Activated CD4-positive, alpha-beta T cell treated with anti-CD3 and anti-CD28 coated beads, Interleukin-2, amount 50 U/mL, for 4 hours (primary cell): ENCODE measurements around the gene VWA8.
"Not testable (repeated sequence)": the region's sequence is repeated elsewhere in the genome, so short reads cannot be mapped to it uniquely, and the experiment has no call there.

ENCODE experiments used
- DNase-seq, 2 experiments: peaks; one replicate each; pipeline ENCODE4 v3.0.0-alpha.2; 2020

VWA8 gene

DNA sequence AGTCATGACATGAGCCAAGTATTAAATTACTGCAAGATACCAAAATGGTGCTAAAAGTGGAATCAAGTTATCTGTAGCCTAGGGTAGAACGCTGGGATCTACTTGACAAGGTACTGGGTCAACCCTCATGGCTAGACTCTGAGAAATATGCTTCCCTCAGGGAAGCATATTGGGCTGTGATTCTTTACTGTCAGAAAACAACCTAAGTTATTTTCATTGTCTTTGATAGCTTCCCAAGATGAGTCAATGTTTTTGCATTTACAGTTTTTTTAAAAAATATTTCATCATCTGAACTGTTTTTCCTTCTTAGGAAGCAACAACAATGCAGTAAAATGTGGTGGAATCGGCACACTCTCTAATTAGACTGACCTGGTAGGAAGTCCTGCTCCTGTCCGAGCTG is 285.6 kb downstream of the VWA8 start:
- no peak for DNase-seq

DNA sequence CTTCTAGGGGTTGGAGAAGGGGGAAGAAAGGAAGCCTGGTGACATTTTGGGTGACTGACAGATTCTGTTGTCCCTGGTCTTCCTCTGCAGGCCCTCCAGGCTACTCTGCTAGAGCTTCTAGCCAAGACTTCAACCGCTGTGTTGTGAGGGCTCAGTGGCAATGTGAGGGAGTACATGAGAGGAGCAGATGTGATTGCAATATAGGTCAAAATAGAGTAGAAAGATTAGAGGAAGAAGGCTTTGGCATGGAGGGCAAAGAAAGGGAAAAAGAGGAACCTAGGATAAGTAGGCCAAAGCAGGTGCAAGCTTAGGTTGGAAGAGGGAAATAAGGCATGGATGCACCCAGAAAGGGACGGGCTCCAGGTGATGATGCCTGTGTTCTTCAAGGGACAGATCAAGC is 286.7 kb downstream of the VWA8 start:
- DNase-seq = no peak

DNA sequence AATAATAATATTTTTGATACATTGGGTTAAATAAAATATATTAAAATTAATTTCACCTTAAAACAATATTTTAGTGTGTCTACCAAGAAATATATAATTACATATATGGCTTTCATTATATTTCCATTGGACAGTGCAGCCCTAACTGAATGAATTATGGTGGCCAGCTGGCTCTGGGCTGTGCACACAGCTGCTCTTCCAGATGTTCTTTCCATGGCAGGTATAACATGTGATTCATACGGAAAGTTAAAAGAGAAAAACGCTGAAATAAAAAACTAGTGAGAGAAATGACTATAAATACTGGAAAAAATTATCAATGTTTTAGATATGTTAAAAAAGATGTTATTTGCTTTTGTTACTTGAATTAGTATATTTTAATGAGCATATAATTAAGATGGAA is 287.3 kb downstream of the VWA8 start:
- DNase-seq = no peak

DNA sequence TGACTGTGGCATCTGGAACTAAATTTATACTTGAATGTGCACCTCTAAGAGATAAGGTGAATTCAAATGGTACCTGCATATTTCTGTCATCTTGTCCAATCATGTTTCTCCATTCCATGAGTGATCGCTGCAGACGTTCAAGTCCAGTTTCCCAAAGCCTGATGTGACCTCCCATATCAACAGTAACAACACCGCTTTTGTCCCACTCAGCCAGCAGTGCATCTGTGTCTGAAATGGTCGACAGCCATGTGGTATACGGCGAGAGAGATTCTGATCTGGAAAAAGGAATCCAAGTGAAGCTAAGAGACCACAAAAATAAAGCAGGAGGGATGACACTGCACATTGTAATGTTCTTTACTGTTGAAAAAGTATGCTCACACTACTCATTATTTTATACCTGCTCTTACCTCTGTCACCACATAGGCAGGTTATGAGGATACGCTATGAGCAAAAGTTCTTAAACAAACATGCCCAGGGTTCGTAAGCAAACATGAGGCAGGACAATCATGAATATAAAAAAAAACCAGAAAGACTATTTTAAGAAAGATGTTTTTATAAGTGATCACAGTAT is 290.0 kb downstream of the VWA8 start:
- DNase-seq = no peak

DNA sequence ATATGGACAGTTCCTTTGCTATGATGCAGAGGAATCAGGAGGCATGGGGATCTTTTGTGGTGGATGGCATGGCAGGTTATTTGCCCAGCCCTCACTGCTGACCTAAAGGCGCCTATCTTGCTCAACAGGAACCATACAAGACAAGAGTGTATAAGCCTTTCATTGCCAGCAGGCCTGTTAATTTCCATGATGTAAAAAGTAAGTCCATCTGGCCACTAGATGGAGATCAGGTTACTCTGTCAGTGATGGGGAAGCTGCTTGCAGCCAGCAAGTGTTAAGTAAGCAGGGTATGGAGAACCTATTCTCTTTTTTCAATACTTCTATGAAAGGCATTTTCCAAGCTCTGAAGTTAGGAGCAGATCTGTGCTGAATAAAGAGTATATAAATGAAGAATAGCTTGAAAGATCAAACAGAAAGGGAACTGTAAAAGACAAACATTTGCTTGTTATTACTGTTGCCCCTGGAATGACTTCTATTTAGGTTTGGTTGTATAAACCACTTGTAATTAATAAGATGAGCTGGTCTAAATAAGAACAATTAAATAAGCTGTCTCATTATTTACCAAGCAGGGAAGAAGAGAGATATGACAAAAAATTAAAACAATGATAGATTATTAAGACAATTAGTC is 292.7 kb downstream of the VWA8 start:
- DNase-seq = no peak

DNA sequence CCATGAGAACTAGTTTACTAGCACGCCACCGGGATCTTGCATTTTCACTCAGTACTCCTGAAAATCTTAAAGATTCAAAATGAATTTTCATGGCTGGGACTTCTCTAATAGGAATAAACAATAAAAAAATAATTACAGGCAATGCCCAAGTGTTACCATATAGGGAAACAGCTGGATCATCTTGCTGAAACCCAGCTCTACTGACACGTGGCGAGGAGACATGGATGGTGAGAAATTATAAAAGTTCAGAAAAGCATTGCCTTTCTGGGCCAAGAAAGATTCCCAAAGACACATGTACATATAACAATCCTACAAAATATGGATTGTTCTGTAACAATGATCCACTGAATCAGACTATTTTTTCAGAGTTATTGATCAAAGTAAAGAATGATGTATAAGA is 294.3 kb downstream of the VWA8 start:
- no peak for DNase-seq

DNA sequence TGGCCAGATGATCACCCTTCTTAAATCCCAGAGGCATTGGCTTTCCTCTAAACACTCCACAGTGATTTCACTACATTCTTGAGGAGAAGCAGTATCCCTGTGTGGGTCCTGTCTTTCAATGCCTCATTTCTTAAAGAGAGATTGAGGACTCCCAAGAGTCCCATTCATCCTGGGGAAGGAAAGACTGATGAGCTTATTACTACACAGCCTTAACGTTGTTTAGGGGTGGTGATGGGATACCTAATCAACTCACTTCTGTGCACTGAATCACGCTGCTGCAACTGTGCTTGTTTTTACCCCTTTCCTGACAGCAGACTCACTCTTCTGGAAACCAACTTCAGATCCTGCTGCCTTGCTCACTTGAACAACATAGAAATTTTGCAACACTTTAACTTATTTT is 300.5 kb downstream of the VWA8 start:
- DNase-seq = no peak

DNA sequence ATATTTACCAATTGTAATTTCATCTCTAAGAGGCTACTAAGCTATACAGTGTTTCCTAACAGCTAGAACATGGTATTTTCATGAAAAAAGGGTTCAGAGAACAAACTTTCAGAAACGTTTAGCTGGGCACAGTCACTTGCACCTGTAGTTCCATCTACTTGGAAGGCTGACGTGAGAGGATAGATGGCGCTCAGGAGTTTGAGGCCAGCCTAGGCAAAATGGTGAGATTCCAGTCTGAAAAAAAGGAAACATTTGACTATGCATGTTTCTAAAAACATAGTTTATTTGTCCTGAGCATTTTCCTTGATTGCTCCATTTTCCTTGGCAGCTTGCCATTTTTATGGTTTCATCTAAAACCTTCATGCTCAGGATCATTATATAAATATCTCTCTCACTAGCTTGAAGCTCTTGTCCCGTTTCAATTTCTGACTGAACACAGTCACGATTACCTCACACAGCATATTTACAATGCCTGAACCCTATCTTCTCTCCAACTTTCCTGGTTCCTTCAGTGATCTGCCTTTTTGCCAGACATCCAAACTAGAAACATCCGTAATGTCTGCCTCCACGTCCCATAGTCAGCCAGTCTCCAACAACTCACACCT is 302.8 kb downstream of the VWA8 start:
- DNase-seq = no peak

DNA sequence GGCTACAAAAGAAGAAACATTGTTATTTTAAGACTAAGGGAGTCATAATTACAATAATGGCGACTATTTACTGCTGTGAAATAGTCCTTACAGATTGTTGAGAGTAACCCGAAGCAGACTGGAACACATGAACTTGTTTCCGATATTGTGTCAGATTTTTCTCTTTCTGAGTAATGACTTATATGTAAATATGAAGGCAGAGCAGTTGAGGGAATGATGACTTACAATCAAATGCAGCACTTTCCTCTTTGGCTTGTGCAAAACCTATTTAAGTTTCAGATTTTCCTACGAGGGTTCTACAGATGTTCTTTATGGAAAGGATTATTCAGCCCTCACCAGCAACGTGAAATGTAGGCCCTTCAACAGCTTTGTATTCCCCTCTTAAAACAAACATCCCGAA is 304.9 kb downstream of the VWA8 start:
- DNase-seq = no peak

DNA sequence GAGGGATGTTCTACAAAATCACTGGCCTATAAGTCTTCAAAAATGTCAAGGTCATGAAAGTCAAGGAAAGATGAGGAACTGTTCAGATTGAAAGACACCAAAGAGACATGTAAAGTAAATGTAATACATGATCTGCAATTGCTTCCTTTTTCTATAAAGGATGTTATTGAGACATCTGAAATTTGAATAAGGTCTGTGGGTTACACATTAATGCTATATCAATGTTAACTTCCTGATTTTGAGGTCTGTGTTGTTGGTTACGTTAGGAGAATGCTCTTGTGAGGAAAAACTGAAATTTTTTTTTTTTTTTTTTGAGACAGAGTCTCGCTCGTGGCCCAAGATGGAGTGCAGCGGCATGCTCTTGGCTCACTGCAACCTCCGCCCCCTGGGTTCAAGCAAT is 306.1 kb downstream of the VWA8 start:
- no peak for DNase-seq

DNA sequence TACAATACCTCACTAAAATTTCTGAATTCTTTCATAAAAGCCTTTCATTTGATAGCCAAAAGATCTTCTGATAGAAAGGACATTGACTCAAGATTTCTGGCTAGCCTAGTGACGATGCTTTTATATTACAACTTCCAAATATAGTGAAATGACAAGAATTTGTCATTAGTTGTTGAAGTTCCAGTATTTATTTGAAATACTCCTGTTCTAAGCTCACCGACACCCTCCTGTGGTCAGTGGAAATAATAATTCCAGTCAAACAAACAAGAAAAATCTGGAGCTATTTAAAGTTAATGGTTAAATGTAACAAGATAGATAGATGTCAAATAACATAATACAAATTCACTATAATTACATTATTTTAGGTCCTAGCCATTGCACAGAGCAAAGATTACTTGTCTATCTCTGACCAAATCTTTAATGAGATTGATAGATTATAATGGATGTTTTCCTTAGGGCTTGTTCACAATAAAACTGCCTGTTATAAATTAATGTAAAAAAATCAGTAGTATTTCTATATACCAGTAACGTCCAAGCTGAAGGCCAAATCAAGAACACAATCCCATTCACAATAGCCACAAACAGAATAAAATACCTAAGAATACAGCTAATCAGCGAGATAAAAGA is 308.1 kb downstream of the VWA8 start:
- DNase-seq = peak; percentile 36 to 39

DNA sequence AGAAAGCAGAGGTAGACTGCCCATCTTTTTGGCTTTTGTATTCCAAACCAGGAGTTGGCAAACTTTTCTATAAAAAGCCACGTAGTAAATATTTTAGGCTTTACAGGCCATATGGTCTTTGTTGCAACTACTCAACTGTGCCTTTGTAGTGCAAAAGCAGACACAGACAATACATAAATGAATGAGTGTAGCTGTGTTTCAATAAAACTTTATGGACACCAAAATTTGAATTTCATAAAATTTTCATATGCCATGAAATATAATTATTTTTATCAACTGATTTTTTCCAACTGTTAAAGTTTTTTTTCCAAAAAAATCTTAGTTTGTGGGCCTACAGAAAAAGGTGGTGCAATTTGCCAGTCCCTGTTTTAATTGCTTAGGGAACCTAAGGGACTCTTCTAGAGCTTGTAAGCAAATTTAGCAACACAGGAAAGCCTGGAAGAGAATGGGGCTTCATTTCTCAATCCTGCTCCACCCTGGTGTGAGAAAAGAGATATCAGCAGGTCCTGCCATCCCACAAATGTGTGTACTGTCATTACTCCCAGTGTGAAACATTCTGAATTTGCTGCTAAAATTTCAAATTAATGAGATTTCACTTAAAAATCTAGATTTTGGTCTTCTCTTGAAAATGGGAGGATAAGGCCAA is 309.4 kb downstream of the VWA8 start:
- no peak for DNase-seq

DNA sequence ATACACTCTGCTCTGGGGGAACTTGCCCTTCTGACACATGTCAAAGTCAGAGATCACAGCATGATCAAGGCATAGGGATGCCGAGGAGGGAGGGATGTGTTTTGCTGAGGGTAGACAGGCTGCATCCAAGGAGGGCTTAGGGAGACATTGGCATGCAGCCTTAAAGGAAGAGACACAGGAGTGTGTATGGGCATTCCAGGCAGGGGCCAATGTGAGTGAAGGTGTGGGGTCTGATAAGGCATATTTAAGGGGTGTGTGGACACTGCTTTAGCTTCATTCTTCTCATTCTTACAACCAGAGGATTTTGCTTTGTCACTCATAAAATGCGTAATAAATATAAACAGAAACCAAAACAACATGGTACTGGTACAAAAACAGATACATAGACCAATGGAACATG is 310.2 kb downstream of the VWA8 start:
- no peak for DNase-seq

DNA sequence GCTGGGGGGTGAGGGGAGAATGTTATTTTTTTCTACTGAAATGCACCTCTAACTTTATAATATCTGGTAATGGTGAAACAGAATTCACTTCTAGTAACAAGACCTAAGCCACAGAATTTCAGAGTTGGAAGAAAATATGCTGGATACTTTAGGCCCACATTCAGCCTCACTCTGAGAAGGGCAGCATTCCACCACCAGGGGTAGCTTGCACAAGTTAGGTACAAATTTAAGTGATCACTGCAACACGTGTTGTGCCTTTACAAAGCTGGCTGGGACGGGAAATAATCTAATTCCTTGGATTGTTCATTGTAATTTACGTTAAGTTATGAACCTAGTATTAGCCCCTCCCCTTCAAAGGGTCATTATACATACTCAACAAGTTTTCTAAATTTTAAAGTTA is 311.2 kb downstream of the VWA8 start:
- no peak for DNase-seq

DNA sequence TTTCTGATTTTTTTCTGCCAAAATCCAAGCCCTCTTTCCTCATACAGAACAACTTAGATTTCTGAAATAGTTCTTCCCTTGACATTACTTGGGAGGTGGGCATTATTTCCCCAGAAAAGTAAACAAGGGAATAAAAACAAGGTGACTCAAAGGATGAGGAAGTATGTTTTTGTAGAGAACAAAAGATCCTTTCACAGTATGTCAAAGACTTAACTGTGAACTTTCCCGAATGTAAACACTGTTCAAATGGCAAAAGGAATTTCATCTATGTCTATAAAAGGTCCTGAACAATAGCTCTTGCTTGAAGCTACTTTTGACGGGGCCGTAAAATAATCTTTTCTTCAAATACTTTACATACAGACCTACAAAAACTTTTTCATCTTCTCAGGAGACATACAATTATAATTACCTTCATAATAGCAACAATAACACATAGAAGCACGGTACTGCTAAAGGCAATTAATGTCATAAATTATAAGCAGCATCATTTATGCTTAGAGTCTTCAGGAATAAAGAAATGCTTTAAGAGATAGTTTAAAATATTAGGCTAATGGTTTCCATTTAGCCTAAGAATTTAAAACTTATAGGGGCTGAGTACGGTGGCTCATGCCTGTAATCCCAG is 312.5 kb downstream of the VWA8 start:
- no peak for DNase-seq

DNA sequence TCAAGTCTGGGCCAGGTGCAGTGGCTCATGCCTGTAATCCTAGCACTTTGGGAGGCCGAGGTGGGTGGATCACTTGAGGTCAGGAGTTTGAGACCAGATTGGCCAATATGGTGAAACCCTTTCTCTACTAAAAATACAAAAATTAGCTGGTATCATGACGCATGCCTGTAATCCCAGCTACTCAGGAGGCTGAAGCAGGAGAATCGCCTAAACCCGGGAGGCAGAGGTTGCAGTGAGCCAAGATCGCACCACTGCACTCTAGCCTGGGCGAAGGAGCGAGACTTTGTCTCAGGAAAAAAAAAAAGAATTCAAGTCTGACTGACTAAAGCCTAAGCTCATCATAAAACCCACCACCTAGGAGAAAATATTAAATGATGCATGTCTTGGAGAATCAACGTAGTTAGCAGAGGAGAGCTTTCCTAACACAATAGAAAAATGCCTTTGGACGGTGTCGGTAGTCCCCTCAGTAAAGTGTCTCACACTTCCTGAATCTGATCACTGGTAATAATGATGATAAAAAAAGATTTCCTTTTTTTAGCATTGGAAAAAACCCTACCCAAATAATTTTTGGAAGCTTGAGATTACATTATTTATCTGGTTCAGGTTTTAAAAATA is 313.1 kb downstream of the VWA8 start:
- DNase-seq = not testable (repeated sequence)

DNA sequence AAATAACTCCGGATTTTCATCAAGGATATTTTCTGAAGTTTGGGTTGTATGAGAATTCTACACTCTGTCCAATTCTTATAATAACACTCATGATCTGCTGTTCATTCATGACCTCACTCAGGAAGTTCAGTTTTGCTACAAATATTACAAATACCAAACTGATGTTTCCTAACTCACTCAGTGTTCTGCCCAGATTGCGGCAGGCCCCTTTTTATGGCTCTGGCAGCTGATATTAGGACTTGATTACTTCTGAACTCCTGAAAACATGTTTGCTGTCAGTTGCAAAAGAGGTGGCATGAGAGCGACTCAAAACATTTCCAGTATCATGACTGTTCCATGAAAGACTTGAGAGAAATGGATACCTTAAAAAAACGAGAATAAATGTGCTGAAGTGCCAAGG is 315.6 kb downstream of the VWA8 start:
- no peak for DNase-seq

DNA sequence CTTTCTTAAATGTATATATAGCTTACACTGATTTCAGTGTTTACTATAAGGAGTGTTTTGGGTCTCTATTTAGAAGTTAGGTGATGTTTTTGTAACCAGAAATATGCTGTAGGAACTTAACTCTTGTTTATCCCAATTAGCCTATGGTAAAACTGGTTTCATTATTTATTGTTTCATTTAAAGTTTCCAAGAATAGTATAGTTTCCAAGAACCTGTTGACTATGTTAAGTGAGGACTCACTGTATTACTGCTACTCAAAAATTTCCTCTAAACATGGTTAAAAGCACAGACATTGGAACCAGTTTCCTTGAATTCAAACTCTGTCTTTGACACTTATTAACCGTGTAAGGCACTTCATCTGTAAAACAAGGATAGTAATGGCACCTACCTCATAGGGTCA is 316.2 kb downstream of the VWA8 start:
- no peak for DNase-seq

DNA sequence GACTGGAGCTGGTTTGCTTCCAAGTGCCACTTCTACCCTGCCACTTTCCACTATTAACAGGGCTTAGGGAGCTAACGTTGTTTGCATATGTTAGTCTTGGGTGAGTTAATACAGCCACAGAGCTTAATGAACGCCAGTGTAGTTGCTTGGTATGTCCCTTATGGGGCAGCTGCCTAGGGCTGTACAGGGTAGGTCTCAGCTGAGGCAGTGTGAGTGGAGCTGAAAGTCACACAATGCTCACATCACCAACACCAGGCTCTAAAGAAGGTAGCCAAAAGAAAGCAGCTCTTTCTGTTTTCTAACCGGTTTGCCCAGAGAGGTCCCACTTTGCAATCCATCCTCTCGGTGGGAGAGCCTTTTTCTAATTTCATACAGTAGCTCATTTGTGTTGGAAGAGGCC is 317.4 kb downstream of the VWA8 start:
- no peak for DNase-seq

DNA sequence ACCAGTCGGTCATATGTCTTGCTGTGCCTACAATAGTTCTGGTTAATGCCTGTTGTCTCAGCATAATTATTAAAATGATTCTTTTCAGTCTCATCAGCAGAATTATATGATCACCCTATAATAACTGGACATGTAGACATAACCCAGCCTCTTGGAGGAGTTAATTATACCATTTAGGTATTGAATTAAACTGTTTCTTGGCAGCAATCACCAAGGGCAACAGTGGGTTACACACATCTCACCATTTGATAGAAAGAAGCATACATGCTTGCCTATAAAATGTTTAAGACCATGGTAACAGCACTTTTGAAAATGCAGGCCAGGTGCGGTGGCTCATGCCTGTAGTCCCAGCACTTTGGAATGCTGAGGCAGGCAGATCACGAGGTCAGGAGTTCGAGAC is 318.9 kb downstream of the VWA8 start:
- DNase-seq = no peak

DNA sequence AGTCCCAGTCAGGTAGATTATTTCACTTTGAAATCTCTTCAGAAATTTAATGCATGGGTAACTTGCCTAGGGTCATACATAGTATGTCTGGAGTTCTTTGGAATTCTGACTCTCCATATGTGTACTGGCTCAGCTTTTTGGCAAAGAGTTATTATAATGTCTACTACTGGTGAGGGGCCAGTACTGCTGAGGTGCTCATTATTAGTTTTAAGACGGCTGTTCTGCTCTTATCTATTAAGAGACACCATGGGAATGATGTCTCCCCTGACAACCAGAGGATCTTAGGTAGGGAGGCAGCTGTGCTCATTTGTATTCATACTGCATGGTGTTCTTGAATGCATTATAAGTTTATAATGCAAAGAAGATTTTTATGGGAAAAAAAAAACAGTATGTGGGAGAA is 319.5 kb downstream of the VWA8 start:
- DNase-seq = no peak

DNA sequence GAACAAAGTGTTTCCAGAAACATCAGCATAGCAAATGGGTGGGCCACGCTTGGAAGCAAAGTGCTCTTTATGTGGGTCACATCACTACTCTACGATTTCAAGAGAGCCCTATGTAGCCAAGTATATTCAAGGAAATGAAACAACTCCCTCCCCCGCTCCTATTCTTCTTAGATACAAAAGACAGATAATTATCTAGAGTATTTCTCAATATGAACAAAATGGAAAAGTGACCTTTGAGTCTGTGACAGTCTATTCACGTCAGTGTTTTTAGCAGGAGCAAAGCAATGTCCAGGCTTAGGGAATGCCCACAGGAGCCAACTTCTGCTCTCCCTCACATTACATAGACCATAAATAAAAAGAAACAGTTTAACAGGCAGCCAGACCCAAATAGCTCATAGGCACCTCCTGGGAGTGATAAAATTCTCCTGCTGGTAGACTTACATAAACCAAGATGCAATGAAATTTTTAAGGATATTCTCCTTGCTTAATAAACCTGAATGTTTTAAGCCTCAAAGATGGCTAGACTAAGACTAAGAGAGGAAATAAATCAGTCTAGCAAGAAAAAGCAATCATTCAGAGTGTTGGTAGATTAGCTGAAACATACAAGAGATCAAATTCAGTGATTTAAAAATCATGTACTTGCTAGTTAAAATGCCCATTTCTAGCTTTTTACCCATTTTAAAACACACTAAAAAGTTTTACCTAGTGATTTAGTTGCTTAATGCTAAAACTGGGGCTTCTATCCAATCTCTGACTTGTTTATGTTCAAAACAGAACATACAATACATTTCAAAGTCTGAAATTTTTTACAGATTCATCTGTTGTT is 320.7 kb downstream of the VWA8 start:
- DNase-seq = no peak
